NB4 (cell line): Measurements from ENCODE around the gene CAST.

ENCODE experiments used
- CTCF ChIP-seq: IDR thresholded peaks from one replicate; pipeline ENCODE4 v1.5.1; 2012; ENCODE audit warnings: low read depth, low read length
- MAX ChIP-seq: IDR thresholded peaks from 2 replicates; pipeline ENCODE4 v1.6.1; 2011; ENCODE audit warnings: low read depth, low read length
- POLR2A ChIP-seq: IDR thresholded peaks from 2 replicates; pipeline ENCODE4 v1.6.1; 2011; ENCODE audit warnings: mild to moderate bottlenecking; ENCODE audit not compliant: insufficient read length; ENCODE audit errors: extremely low read depth

GRCh38 chr5:96785326-96786109, 123.3 kb downstream of the CAST start:
- TF ChIP-seq CTCF (no peak), MAX (no peak), POLR2A (no peak)
